Endothelial cell of umbilical vein (primary cell): ENCODE measurements around the gene HK3. TPM values are rescaled to one million over a fixed set of nuclear protein-coding genes. Genes with fewer than 3 reads are reported as not detected.

ENCODE experiments used
- BruUV-seq: library from RNA; stranded (reverse); fragments of 400-500 nt; replicated peaks from 2 replicates; lab custom pipeline; 2021; lab: Mats Ljungman, UMichigan
- CTCF ChIA-PET: fragments of 300-600, 350-600 bp; sonication (Branson Sonifier 250); formaldehyde crosslinking; loops from one replicate; lab custom pipeline; 2021; ENCODE audit warnings: antibody characterized with exemption, inconsistent platforms; lab: Charles Lee
- POLR2A ChIA-PET: fragments of 300-600, 350-600 bp; sonication (Branson Sonifier 250); formaldehyde crosslinking; loops from one replicate; lab custom pipeline; 2021; ENCODE audit warnings: antibody characterized with exemption, inconsistent platforms; lab: Charles Lee
- DNase-seq: peaks from one replicate; pipeline ENCODE4 v3.0.0-alpha.2; 2011; ENCODE audit warnings: low read depth, low spot score
- FAIRE-seq: peaks from 2 replicates; lab custom pipeline; 2011; peaks lifted over from hg19 to GRCh38; lab: Jason Lieb, UNC
- H2AFZ ChIP-seq: 2 replicates; pipeline ENCODE4 v1.6.0; 2012; ENCODE audit warnings: low read depth, low read length, control low read depth, inconsistent platforms
- H3K27ac ChIP-seq: 2 replicates; pipeline ENCODE4 v1.5.1; 2011; ENCODE audit warnings: low read depth, mild to moderate bottlenecking, control low read depth, low read length, moderate library complexity; ENCODE audit not compliant: insufficient read depth
- H3K27me3 ChIP-seq, 2 experiments: 2 replicates each; pipeline versions ENCODE4 v1.6.0 to v1.6.1; 2011; ENCODE audit warnings: low read length in 2 of 2, mixed read lengths in 1 of 2; ENCODE audit not compliant: control insufficient read depth in 2 of 2, insufficient read depth in 2 of 2
- H3K36me3 ChIP-seq, 2 experiments: 2 replicates in 1 of 2; 3 replicates in 1 of 2; pipeline ENCODE4 v1.5.1; 2011; ENCODE audit warnings: low read length in 2 of 2, mild to moderate bottlenecking in 1 of 2, moderate library complexity in 1 of 2; ENCODE audit not compliant: control insufficient read depth in 2 of 2, insufficient read depth in 2 of 2; ENCODE audit errors: extremely low read depth in 1 of 2
- H3K4me1 ChIP-seq: 3 replicates; pipeline ENCODE4 v1.5.1; 2011; ENCODE audit warnings: mild to moderate bottlenecking, low read length; ENCODE audit not compliant: control insufficient read depth, insufficient read depth; ENCODE audit errors: extremely low read depth
- H3K4me2 ChIP-seq: 2 replicates; pipeline ENCODE4 v1.6.1; 2011; ENCODE audit warnings: low read length, control low read depth, mixed read lengths; ENCODE audit not compliant: insufficient read depth
- H3K4me3 ChIP-seq, 3 experiments: fragments of 200-600 bp in 1 of 3; sonication (generic), shearing (Covaris generic) in 1 of 3; replicated peaks in 1 of 3; 2 replicates each; pipeline ENCODE4 v1.5.1; 2011 to 2016; ENCODE audit warnings: control low read depth in 3 of 3, low read length in 3 of 3, mild to moderate bottlenecking in 2 of 3, inconsistent platforms in 1 of 3, low read depth in 1 of 3, moderate library complexity in 1 of 3; ENCODE audit not compliant: insufficient read depth in 1 of 3
- H3K79me2 ChIP-seq: 2 replicates; pipeline ENCODE4 v1.6.0; 2012; ENCODE audit warnings: low read length, inconsistent platforms; ENCODE audit not compliant: control insufficient read depth, insufficient read depth
- H3K9ac ChIP-seq: replicated peaks from 2 replicates; pipeline ENCODE3; 2011; ENCODE audit warnings: low read length, control low read depth; ENCODE audit not compliant: insufficient read depth; ENCODE audit errors: extremely low read depth
- H3K9me1 ChIP-seq: replicated peaks from 3 replicates; pipeline ENCODE4 v1.6.0; 2011; ENCODE audit warnings: mild to moderate bottlenecking, low read length; ENCODE audit not compliant: control insufficient read depth, insufficient read depth; ENCODE audit errors: extremely low read depth
- H3K9me3 ChIP-seq: replicated peaks from 2 replicates; pipeline ENCODE4 v1.5.1; 2012; ENCODE audit warnings: low read length, inconsistent platforms; ENCODE audit not compliant: control insufficient read depth, insufficient read depth
- H4K20me1 ChIP-seq: replicated peaks from 2 replicates; pipeline ENCODE3; 2011; ENCODE audit warnings: mild to moderate bottlenecking, low read length; ENCODE audit not compliant: control insufficient read depth, insufficient read depth; ENCODE audit errors: extremely low read depth
- CTCF ChIP-seq, 2 donors: IDR thresholded peaks; 1 replicate in 1 of 2; 2 replicates in 1 of 2; pipeline ENCODE4 v1.5.1; 2011; ENCODE audit warnings: low read length in 2 of 2, mild to moderate bottlenecking in 2 of 2, moderate library complexity in 2 of 2, control low read depth in 1 of 2, inconsistent platforms in 1 of 2, low read depth in 1 of 2; ENCODE audit not compliant: insufficient read depth in 1 of 2; ENCODE audit errors: extremely low read depth in 1 of 2
- EZH2 ChIP-seq: IDR thresholded peaks from 2 replicates; pipeline ENCODE4 v1.6.1; 2012; ENCODE audit warnings: borderline replicate concordance, low read depth, mild to moderate bottlenecking, moderate library complexity, low read length, inconsistent platforms; ENCODE audit not compliant: severe bottlenecking
- FOS ChIP-seq: IDR thresholded peaks from 2 replicates; pipeline ENCODE4 v1.6.1; 2011; ENCODE audit warnings: mild to moderate bottlenecking, low read length, moderate library complexity, borderline replicate concordance; ENCODE audit not compliant: insufficient read depth
- GATA2 ChIP-seq: IDR thresholded peaks from 2 replicates; pipeline ENCODE4 v1.7.0; 2011; ENCODE audit warnings: low read depth, mild to moderate bottlenecking, moderate library complexity, mixed read lengths, low read length; ENCODE audit not compliant: insufficient read length, insufficient read depth
- JUN ChIP-seq: IDR thresholded peaks from 2 replicates; pipeline ENCODE4 v1.6.1; 2011; ENCODE audit warnings: borderline replicate concordance, low read depth; ENCODE audit not compliant: insufficient read length, insufficient read depth
- MAX ChIP-seq: IDR thresholded peaks from 2 replicates; pipeline ENCODE4 v1.6.1; 2011; ENCODE audit not compliant: insufficient read depth, insufficient read length
- MYC ChIP-seq: IDR thresholded peaks from one replicate; pipeline ENCODE4 v1.6.1; 2011; ENCODE audit warnings: mild to moderate bottlenecking, low read depth, low read length
- POLR2A ChIP-seq: IDR thresholded peaks from 2 replicates; pipeline ENCODE4 v1.6.1; 2012; ENCODE audit warnings: low read depth, mild to moderate bottlenecking, control low read depth, low read length
- POLR2AphosphoS5 ChIP-seq: IDR thresholded peaks from 2 replicates; pipeline ENCODE4 v1.6.1; 2012; ENCODE audit warnings: low read depth, mild to moderate bottlenecking, control low read depth, low read length, moderate library complexity; ENCODE audit not compliant: insufficient read depth
- dilution Hi-C: fragments of 300-500 bp; cut with MboI; formaldehyde crosslinking; loops from one replicate; pipeline ENCODE4 v1.15.0; 2019; ENCODE audit warnings: low sequenced_read_pairs; ENCODE audit not compliant: extremely low pct_ligation_motif_present
- intact Hi-C: fragments of 100-400 bp; cut with micrococcal nuclease; formaldehyde crosslinking; loops from one replicate; pipeline ENCODE4 v1.10.0; 2022
- polyA plus RNA-seq, 4 experiments: library from polyadenylated mRNA; depleted of rRNA in 3 of 4; stranded (reverse) in 3 of 4; unstranded in 1 of 4; fragments of >200 nt; gene quantifications; 2 replicates each; pipeline versions ENCODE4 v1.2.1 to v1.2.3, GENCODE V29; 2011 to 2012; ENCODE audit warnings: missing spikeins in 1 of 4
- total RNA-seq: library from RNA; stranded (reverse); gene quantifications from 2 replicates; pipeline ENCODE4 v1.2.3, GENCODE V29; 2021

Gene HK3
- total and polyA plus RNA-seq, 2 donors (not counting 3 experiments of a cell fraction or from before 2014, with no cell fraction given), result not detected

- no TSS peak for BruUV-seq
- DNase-seq (no peak), FAIRE-seq (no peak)
- no peaks in the 10 kb centered on the region for H4K20me1 ChIP-seq
- H3K4me2 ChIP-seq, result no peak overlapping the region
- TF ChIP-seq MYC (no peak), GATA2 (no peak), FOS (no peak), JUN (no peak)
- no peaks in the 10 kb centered on the region for H3K9me1 ChIP-seq
- no peaks in the 10 kb centered on the region for H3K27me3 ChIP-seq
- intact Hi-C loops (no loop called here), dilution Hi-C loops (no loop called here)
- no peak overlapping the region for H3K9ac ChIP-seq
- no peak overlapping the region for H2AFZ ChIP-seq
- H3K36me3 ChIP-seq, result no peaks in the 10 kb centered on the region
- no peak overlapping the region for H3K4me3 ChIP-seq
- ChIA-PET CTCF (interaction anchor here (1.6 kb wide), 1 partner anchor 172 kb away, joined by 3 read pairs; no protein-coding TSS in a partner anchor), POLR2A (interaction anchor here (0.7 kb wide), 1 partner anchor 181 kb away, joined by 3 read pairs; no protein-coding TSS in a partner anchor)
- H3K79me2 ChIP-seq, result no peaks in the 10 kb centered on the region
- no peak overlapping the region for H3K27ac ChIP-seq
- no peaks in the 10 kb centered on the region for H3K9me3 ChIP-seq
- no peaks in the 10 kb centered on the region for H3K4me1 ChIP-seq
These were observed 67.0 kb downstream of the HK3 start for GRCh38 chr5:176832162-176832561.

GRCh38 chr5:176831425-176831824, 67.7 kb downstream of the HK3 start:
- H2AFZ ChIP-seq, result no peak overlapping the region
- no TSS peak for BruUV-seq
- H3K4me1 ChIP-seq, result no peaks in the 10 kb centered on the region
- FAIRE-seq (no peak), DNase-seq (no peak)
- no peaks in the 10 kb centered on the region for H3K79me2 ChIP-seq
- H3K4me2 ChIP-seq, result no peak overlapping the region
- ChIA-PET CTCF (no interaction called here), POLR2A (no interaction called here)
- H3K36me3 ChIP-seq, result no peaks in the 10 kb centered on the region
- no peak overlapping the region for H3K4me3 ChIP-seq
- no peaks in the 10 kb centered on the region for H3K9me3 ChIP-seq
- H3K9ac ChIP-seq, result no peak overlapping the region
- H3K9me1 ChIP-seq, result no peaks in the 10 kb centered on the region
- dilution Hi-C loops (no loop called here), intact Hi-C loops (no loop called here)
- no peak for TF ChIP-seq POLR2AphosphoS5
- no peak for TF ChIP-seq EZH2
- no peak for TF ChIP-seq MAX
- TF ChIP-seq MYC, result no peak
- no peak for TF ChIP-seq FOS
- TF ChIP-seq JUN, result no peak
- no peak for TF ChIP-seq POLR2A
- no peak for TF ChIP-seq GATA2
- no peak for TF ChIP-seq CTCF (IDR thresholded peaks at IDR 0.05; ENCODE audit: extremely low read depth in 1 of 2, insufficient read depth in 1 of 2, low read depth in 1 of 2, low read length in 2 of 2)
- H4K20me1 ChIP-seq, result no peaks in the 10 kb centered on the region
- no peaks in the 10 kb centered on the region for H3K27me3 ChIP-seq
- no peak overlapping the region for H3K27ac ChIP-seq
